Measurements from ENCODE around the gene LANCL1.
"Not testable (repeated sequence)": the region's sequence is repeated elsewhere in the genome, so short reads cannot be mapped to it uniquely, and the experiment has no call there.

Gene LANCL1

GRCh38 chr2:210459880-210460279 is 16.7 kb downstream of the LANCL1 start:
- DNase-seq (ENCODE audit: low read depth in 1 of 2, low spot score in 1 of 2), result no peak

GRCh38 chr2:210459407-210459806 is 17.2 kb downstream of the LANCL1 start:
- no peak for DNase-seq (ENCODE audit: low read depth in 1 of 2, low spot score in 1 of 2)

DNA sequence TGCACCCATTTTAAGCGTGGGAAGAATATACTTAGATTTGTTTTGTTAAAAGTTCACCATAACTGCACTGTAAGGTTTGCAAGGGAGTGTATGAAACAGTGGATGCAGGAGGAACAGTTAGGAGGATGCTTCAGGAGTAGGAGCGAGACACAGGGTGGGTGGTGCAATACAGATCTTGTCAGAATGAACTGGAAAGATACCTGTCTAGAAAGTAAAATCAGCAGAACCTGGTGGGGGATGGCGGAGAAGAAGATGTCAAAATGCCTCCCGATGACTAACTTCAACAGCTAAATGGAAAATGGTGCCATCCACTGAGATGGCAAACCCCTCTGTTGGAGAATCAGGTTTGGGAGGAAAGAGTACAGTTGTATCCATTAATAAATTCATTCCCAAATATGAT is 18.2 kb downstream of the LANCL1 start:
- DNase-seq (ENCODE audit: low read depth in 1 of 2, low spot score in 1 of 2), result no peak

- DNase-seq (ENCODE audit: low read depth in 1 of 2, low spot score in 1 of 2), result no peak
Observed at GRCh38 chr2:210456571-210456970, 20.0 kb downstream of the LANCL1 start.

DNA sequence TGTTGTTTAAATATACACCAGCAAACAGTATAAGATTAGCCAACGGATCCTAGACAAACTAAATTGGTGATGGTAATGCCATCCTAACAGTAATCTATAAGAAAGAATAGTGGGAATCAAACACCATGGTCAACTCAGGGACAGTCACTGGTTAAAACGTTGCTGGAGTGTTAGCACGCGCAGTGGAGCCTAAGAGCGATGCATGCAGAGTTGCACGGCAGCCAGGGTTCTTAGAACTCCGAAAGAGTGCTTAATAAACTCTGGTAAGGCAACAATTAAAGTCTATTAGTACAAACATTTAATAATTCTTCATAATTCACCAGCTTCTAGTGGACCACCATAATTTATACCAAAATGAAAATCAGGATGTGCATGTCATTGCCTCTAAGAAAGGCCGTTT is 22.2 kb downstream of the LANCL1 start:
- no peak for DNase-seq (ENCODE audit: low read depth in 1 of 2, low spot score in 1 of 2)

DNA sequence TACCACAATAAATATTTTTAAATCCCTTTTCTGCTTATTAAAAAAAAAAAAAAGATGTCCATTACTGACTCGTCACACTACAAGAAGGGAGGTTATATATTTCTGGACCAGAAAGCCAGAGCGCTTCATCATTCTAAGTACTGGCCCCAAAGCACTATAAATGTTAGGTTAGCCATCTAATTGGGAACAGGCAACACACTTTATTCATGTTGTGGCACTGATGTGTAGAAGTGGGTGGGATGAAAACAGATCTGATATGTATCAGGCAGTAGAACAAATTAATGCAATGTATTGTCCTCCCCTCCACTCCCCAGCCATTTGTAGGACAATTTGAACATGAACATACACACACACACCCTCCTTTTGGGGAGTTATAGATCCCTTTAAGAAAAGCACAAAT is 24.4 kb downstream of the LANCL1 start:
- DNase-seq (ENCODE audit: low read depth in 1 of 2, low spot score in 1 of 2), result no peak

DNA sequence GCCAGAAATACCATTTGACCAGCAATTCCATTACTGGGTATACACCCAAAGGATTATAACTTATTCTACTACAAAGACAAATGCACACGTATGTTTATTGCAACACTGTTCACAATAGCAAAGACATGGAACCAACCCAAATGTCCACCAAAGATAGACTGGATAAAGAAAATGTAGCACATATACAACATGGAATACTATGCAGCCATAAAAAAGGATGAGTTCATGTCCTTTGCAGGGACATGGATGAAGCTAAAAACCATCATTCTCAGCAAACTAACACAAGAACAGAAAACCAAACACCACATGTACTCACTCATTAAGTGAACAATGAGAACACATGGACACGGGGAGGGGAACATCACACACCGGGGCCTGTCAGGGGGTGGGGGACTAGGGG is 25.6 kb downstream of the LANCL1 start:
- not testable (repeated sequence) for DNase-seq (ENCODE audit: low read depth in 1 of 2, low spot score in 1 of 2)

- no peak for DNase-seq (ENCODE audit: low read depth in 1 of 2, low spot score in 1 of 2)
Observed at GRCh38 chr2:210445732-210446131, 30.8 kb downstream of the LANCL1 start.

DNA sequence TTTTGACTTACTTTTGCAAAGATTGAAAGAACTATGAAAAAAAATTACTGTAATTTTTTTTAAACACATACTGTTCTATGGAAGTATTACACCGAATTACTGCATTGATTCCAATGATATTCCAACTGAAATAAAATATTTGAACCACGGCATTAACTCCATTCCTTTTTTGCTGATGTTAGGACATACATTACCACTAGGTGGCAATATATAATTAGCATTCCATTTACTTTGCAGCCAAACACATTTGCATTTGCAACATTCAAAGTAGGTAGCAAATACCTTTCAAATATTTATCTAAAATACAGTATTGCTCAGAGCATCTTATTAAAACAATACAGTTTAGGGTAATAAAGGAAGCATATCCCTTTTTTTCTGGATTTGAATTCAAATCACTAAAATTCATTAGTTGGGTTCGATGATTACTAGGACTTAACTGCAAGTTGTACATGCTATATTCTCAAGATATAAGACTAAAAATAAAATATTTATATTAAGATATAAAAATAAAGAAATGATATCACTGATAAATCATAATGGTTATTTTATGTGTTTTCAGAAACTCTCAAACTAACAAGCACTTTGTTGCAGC is 31.3 kb downstream of the LANCL1 start:
- DNase-seq (ENCODE audit: low read depth in 1 of 2, low spot score in 1 of 2), result no peak

GRCh38 chr2:210443527-210443926 is 33.0 kb downstream of the LANCL1 start:
- DNase-seq (ENCODE audit: low read depth in 1 of 2, low spot score in 1 of 2), result no peak

GRCh38 chr2:210442878-210443277 is 33.7 kb downstream of the LANCL1 start:
- DNase-seq (ENCODE audit: low read depth in 1 of 2, low spot score in 1 of 2), result no peak

DNA sequence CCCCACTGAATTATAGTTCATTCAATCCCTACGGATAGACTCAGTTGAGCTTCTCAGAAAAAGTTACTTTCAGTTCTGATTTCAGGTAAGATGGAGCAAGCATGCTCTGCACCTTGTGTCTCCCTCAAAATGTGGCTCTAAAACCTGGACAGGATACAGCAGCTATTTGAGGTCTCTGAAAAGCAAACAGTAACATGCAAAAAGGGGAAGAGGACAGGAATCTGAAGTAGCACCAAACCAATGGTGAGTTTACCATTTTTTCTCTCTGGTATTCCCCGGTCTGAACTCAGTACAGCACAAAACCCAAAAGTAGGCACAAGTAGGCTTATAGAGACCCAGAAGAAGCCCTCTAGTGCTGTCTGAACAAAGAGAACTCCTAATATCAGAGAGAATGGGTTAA is 34.1 kb downstream of the LANCL1 start:
- no peak for DNase-seq (ENCODE audit: low read depth in 1 of 2, low spot score in 1 of 2)

DNA sequence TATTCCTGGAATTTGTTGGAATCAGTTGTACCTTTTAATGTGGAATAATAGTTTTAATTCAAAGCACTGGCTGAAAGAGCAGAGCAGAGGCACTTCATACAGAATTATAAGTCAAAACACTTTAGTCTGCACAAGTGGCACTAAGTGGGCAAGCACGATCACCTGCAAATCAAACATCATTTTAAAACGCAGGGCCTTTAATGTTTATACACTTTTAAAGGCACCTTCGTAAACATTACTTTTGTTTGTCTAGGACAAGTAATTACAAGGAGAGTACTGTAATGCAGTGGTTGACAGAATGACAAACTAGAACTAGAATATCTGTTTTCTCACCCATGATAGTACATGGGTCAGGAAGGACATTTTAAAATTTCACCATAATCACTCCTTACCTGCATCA is 36.4 kb downstream of the LANCL1 start:
- no peak for DNase-seq (ENCODE audit: low read depth in 1 of 2, low spot score in 1 of 2)

DNA sequence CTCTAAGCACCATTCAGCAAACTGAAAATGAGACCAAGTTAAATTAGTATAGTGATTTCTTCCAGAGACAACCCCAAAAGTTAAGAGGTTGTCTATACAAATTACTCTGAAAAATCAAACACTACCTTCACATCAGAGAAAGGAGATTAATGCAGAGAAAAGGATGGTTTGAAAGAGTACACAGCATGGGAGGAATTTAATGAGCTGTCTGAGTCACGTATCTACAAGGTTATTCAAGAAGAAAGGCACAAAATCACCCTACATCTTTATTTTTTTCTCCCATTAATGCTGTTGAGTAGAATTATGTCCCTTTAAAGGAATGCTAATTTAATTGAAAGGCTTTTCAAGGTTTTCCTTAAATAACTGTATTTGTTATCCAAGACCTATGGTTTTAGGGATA is 41.1 kb downstream of the LANCL1 start:
- no peak for DNase-seq (ENCODE audit: low read depth in 1 of 2, low spot score in 1 of 2)

DNA sequence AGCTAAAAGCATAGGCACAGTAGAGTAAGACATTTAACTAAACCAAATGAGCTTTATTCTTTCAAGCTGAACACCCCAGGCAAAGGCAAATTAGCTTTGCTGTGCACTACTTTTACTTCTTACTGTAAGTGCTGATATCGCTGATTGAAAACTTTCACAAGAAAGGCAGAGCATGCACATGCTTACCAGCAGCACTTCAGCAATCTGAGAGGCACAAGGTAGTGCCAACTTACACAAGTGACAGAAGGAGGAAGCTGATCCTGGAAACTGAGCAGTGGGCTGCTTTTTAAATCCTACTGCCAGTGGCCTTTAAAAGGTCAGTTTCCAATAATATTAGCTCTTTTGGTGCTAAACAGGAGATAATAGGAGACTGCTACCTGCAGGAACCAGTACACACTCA is 43.9 kb downstream of the LANCL1 start:
- DNase-seq (ENCODE audit: low read depth in 1 of 2, low spot score in 1 of 2), result no peak

- DNase-seq (ENCODE audit: low read depth in 1 of 2, low spot score in 1 of 2), result no peak
Observed at GRCh38 chr2:210429403-210430137, 47.0 kb downstream of the LANCL1 start.

DNA sequence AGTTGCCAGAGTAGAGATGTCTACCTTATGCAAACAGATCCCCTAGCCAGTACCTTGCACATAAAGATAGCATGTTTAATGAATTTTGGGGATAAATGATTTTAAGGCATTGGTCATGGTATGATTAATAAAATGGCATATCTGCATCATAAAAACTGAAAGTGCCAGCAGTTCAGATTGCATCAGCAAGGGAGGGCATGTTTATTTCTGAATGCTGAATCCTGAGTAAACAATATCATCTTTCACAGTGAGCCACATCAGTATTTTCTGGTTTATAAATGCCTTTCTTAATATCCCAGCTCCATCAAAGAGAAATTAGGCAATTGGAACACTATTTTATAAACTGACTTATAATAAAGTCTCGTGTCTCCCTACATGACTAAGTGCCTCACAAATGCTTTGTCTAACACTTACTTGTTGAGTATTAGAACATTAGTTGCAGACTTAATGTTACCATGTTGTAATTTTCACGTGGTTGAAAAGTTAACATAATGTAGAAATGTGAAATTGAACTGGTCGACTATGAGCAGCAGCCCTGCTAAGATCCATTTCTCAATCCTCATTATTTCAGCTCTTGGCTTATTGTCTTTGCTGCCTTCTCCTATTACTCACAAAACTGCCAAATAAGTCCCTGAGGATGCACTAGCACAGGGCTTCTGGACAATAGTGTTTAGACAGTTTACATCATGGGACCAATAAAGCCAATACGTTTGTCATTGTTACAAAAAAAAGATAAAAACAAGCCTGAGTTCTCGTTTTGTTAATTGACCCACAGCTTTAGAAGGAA is 48.0 kb downstream of the LANCL1 start:
- no peak for DNase-seq (ENCODE audit: low read depth in 1 of 2, low spot score in 1 of 2)

DNA sequence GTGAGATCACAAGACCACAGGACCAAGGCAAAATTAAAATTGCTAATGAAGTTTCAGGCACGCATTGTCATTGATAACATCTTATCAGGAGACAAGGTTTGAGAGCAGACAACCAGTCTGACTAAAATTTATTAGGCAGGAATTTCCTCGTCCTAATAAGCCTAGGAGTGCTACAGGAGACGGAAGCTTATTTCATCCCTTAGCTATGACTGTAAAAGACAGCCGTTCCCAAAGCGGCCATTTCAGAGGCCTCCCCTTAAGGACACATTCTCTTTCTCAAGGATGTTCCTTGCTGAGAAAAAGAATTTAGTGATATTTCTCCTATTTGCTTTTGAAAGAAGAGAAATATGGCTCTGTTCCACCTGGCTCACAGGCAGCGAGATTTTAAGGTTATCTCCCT is 49.2 kb downstream of the LANCL1 start:
- DNase-seq (ENCODE audit: low read depth in 1 of 2, low spot score in 1 of 2), result not testable (repeated sequence)

DNA sequence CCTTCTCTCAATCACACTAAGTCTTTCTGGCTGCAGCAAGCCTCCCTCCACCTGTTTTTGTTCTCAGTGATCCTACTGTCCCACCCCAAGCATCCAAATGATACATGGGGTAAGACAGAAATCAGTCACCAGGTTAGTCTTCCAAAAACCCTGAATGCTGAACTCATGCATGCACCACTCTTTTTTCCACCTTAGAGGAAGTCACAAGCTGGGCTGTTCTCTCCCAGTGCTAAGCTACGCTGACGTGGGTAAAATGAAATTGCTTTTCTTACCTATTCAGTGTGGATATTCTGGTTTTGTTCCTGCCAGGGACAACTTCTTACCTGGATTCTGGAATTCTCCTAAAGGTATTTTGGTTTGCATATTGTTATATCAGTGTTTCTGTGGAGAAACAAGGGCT is 54.2 kb downstream of the LANCL1 start:
- DNase-seq (ENCODE audit: low read depth in 1 of 2, low spot score in 1 of 2), result no peak

GRCh38 chr2:210421916-210422315 is 54.6 kb downstream of the LANCL1 start:
- no peak for DNase-seq (ENCODE audit: low read depth in 1 of 2, low spot score in 1 of 2)

- no peak for DNase-seq (ENCODE audit: low read depth in 1 of 2, low spot score in 1 of 2)
Observed at GRCh38 chr2:210412660-210413059, 63.9 kb downstream of the LANCL1 start.

GRCh38 chr2:210410542-210410941 is 66.0 kb downstream of the LANCL1 start:
- no peak for DNase-seq (ENCODE audit: low read depth in 1 of 2, low spot score in 1 of 2)
